Measurements from ENCODE around the gene SKI. TPM values are rescaled to one million over a fixed set of nuclear protein-coding genes. Genes with fewer than 3 reads are reported as not detected.

Gene SKI
- total and polyA plus RNA-seq, 2 donors (not counting 1 experiment from before 2014, with no cell fraction given): 11.6 to 21.8 TPM

DNA sequence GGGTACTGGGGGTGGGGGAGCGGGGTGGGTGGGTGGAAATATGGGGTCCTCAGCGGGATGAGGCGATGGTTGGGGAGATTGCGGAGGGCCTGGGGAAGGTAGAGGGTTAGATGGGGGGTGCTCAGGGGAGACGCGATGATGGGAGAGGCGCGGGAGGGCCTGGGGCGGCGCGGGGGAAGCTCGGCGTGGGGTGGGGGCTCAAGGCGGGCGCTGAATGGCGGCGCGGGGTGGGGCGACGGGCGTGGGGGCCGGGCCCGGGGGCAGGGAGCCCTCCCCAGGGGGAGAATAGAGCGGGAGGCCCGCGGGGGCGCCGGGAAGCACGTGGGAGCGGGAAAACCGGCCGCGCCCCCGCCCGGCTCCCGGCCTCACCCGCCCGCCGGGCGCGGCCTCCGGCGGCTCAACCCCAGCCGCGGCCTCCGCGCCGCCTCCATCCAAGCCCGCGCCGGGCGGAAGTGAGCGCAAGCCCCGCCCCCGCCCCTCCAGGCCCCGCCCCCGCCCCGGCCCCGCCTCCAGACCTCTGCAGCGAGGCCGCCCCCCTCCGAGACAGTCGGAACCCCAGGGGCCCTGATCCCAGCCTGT, 33.7 kb upstream of the SKI start, which contains the start of gene FAAP20:
FAAP20 (minus strand) TSS at position 454 of the 579 bp plus-strand sequence; CDS start at position 431, 23 bp downstream.
- peak; percentile 53 to 70 for DNase-seq (ENCODE audit: low read depth in 2 of 2)
- Histone ChIP-seq H3K36me3 (ENCODE audit: control insufficient read depth, insufficient read depth, low read length) (peaks cover 2% of the 10 kb centered on the region), H3K4me2 (ENCODE audit: extremely low read depth, insufficient read depth, low read length) (peak within 1 kb of the TSS; percentile 86), H3K27ac (ENCODE audit: insufficient read depth, low read length) (peak within 1 kb of the TSS; percentile 78), H4K20me1 (ENCODE audit: control insufficient read depth, extremely low read depth, insufficient read depth, low read length) (no peaks in the 10 kb centered on the region), H2AFZ (ENCODE audit: low read length) (peak within 1 kb of the TSS; percentile 58), H3K27me3 (ENCODE audit: control insufficient read depth, insufficient read depth, low read length) (no peaks in the 10 kb centered on the region), H3K79me2 (ENCODE audit: control insufficient read depth, insufficient read depth, low read length) (peaks cover 22% of the 10 kb centered on the region), H3K4me1 (ENCODE audit: control insufficient read depth, extremely low read depth, insufficient read depth, low read length) (peaks cover 25% of the 10 kb centered on the region), H3K9me3 (ENCODE audit: control insufficient read depth, insufficient read depth, low read depth, low read length) (no peaks in the 10 kb centered on the region), H3K9ac (ENCODE audit: insufficient read depth, low read length) (peak within 1 kb of the TSS; percentile 72), H3K4me3 (replicated peaks in 1 of 4; ENCODE audit: control extremely low read depth in 1 of 4, insufficient read depth in 1 of 4, low read depth in 3 of 4, low read length in 4 of 4) (peak within 1 kb of the TSS; percentile 39 to 67 (median 65))
- no peak for TF ChIP-seq EZH2 (IDR thresholded peaks at IDR 0.05; ENCODE audit: low read length, missing control alignments)
- TF ChIP-seq, protein P1, sequence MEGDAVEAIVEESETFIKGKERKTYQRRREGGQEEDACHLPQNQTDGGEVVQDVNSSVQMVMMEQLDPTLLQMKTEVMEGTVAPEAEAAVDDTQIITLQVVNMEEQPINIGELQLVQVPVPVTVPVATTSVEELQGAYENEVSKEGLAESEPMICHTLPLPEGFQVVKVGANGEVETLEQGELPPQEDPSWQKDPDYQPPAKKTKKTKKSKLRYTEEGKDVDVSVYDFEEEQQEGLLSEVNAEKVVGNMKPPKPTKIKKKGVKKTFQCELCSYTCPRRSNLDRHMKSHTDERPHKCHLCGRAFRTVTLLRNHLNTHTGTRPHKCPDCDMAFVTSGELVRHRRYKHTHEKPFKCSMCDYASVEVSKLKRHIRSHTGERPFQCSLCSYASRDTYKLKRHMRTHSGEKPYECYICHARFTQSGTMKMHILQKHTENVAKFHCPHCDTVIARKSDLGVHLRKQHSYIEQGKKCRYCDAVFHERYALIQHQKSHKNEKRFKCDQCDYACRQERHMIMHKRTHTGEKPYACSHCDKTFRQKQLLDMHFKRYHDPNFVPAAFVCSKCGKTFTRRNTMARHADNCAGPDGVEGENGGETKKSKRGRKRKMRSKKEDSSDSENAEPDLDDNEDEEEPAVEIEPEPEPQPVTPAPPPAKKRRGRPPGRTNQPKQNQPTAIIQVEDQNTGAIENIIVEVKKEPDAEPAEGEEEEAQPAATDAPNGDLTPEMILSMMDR (conservative IDR thresholded peaks at IDR 0.05 in 1 of 2, IDR thresholded peaks at IDR 0.05 in 1 of 2; ENCODE audit: low read depth in 1 of 2, low read length in 2 of 2): no peak

DNA sequence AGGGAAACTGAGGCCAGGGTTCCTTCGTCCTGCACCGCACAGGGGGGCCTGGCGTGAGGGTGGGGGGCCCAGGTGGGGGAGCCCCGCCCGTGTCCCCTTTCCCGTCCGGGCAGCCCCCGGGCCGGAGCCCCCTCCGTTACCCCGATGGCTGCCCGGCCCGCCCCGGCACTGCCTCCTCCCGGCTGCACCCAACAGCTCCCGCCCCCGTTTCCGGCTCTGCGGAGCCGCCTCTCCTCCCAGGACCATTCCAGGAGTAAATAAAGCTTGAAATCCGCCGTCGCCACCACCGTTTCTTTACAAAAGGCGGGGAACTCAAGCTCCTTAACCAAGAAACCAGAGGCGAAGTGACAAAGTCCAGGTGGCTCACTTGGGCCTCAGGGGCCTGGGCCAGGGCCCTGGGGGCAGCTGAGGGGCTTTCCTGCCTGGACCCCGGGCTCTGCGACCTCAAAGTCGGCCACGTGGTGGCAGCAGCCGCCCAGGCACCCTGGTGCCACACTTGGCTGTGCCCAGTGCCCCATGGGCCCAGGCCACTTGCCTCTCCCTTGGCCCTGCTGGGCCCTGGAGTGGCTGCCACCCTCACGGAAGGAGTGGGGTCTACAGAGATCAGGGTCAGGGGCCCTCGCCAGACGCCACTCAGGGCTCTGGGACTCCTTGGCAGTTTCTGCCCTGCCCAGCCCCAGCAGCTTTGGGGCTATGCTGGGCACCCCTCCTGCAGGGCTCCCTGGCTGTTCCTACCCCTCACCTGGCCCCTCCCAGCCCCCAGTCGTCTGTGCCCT, 33.0 kb upstream of the SKI start:
- Histone ChIP-seq H3K9me3 (ENCODE audit: control insufficient read depth, insufficient read depth, low read depth, low read length) (no peaks in the 10 kb centered on the region), H3K4me2 (ENCODE audit: extremely low read depth, insufficient read depth, low read length) (peak overlapping the region; percentile 77), H3K36me3 (ENCODE audit: control insufficient read depth, insufficient read depth, low read length) (peaks cover 2% of the 10 kb centered on the region), H3K4me1 (ENCODE audit: control insufficient read depth, extremely low read depth, insufficient read depth, low read length) (peaks cover 20% of the 10 kb centered on the region), H3K27me3 (ENCODE audit: control insufficient read depth, insufficient read depth, low read length) (no peaks in the 10 kb centered on the region), H2AFZ (ENCODE audit: low read length) (peak overlapping the region; percentile 58), H3K9ac (ENCODE audit: insufficient read depth, low read length) (peak overlapping the region; percentile 72), H3K27ac (ENCODE audit: insufficient read depth, low read length) (peak overlapping the region; percentile 78), H3K79me2 (ENCODE audit: control insufficient read depth, insufficient read depth, low read length) (peaks cover 22% of the 10 kb centered on the region), H3K4me3 (replicated peaks in 1 of 4; ENCODE audit: control extremely low read depth in 1 of 4, insufficient read depth in 1 of 4, low read depth in 3 of 4, low read length in 4 of 4) (peak overlapping the region; percentile 29 to 67 (median 65)), H4K20me1 (ENCODE audit: control insufficient read depth, extremely low read depth, insufficient read depth, low read length) (no peaks in the 10 kb centered on the region)
- DNase-seq (ENCODE audit: low read depth in 2 of 2): peak; percentile 79 to 84
- TF ChIP-seq, protein P1 (conservative IDR thresholded peaks at IDR 0.05 in 1 of 2, IDR thresholded peaks at IDR 0.05 in 1 of 2; ENCODE audit: low read depth in 1 of 2, low read length in 2 of 2): peak; percentile 80 to 81
- no peak for TF ChIP-seq EZH2 (IDR thresholded peaks at IDR 0.05; ENCODE audit: low read length, missing control alignments)

DNA sequence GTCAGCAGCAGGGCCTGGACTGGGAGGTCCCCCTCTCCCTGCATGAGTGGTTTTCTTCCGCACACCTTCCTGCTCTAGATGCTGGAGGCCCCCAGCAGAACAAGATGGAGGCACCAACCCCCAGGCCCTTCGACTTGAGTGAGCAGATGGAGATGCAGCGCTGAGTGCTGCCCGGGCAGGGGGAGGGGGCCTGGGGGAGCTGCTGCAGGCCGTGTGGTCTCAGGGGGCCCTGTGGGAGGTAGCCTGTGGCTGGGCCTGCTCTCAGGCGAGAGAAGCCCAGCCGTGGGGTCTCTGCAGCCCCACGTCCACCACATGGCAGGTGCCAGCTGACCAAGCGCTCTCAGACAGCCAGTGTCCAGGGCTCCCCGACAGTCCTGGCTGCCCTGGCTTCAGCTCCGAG, 32.3 kb upstream of the SKI start:
- no peak for TF ChIP-seq EZH2 (IDR thresholded peaks at IDR 0.05; ENCODE audit: low read length, missing control alignments)
- TF ChIP-seq, protein P1 (conservative IDR thresholded peaks at IDR 0.05 in 1 of 2, IDR thresholded peaks at IDR 0.05 in 1 of 2; ENCODE audit: low read depth in 1 of 2, low read length in 2 of 2): no peak
- H3K36me3 ChIP-seq (ENCODE audit: control insufficient read depth, insufficient read depth, low read length): peaks cover 2% of the 10 kb centered on the region
- H4K20me1 ChIP-seq (ENCODE audit: control insufficient read depth, extremely low read depth, insufficient read depth, low read length): no peaks in the 10 kb centered on the region
- H3K9ac ChIP-seq (ENCODE audit: insufficient read depth, low read length): no peak overlapping the region
- no peak overlapping the region for H3K27ac ChIP-seq (ENCODE audit: insufficient read depth, low read length)
- no peak overlapping the region for H3K4me3 ChIP-seq (replicated peaks in 1 of 4; ENCODE audit: control extremely low read depth in 1 of 4, insufficient read depth in 1 of 4, low read depth in 3 of 4, low read length in 4 of 4)
- no peaks in the 10 kb centered on the region for H3K27me3 ChIP-seq (ENCODE audit: control insufficient read depth, insufficient read depth, low read length)
- peaks cover 19% of the 10 kb centered on the region for H3K79me2 ChIP-seq (ENCODE audit: control insufficient read depth, insufficient read depth, low read length)
- peaks cover 15% of the 10 kb centered on the region for H3K4me1 ChIP-seq (ENCODE audit: control insufficient read depth, extremely low read depth, insufficient read depth, low read length)
- H3K9me3 ChIP-seq (ENCODE audit: control insufficient read depth, insufficient read depth, low read depth, low read length): no peaks in the 10 kb centered on the region
- no peak overlapping the region for H2AFZ ChIP-seq (ENCODE audit: low read length)
- no peak overlapping the region for H3K4me2 ChIP-seq (ENCODE audit: extremely low read depth, insufficient read depth, low read length)
- DNase-seq (ENCODE audit: low read depth in 2 of 2): no peak
